Measurements from ENCODE around the gene OR1L1. TPM values are rescaled to one million over a fixed set of nuclear protein-coding genes. Genes with fewer than 3 reads are reported as not detected.

Gene OR1L1
- total RNA-seq, 3 donors from 2014 or later = not detected

DNA sequence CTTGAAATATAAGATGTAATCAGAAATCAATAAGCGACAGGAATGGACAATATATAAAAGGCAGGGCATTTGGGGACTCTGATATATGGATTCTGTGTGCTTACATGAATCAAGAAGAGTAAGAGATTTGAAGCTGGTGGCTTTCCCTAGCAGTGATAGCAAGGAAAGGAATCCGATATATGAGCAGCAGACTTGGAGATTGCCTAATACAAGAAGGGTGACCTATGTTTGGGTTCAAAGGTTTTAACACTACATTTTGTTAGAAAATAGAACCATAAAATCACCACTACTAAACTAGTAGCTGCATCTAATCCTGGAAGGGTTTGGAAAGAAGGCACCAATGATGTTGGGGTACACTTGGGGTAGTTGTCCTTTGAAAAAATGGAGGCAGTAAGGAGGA is 11.0 kb downstream of the OR1L1 start:
- no peak for ATAC-seq
- TF ChIP-seq, protein P1, sequence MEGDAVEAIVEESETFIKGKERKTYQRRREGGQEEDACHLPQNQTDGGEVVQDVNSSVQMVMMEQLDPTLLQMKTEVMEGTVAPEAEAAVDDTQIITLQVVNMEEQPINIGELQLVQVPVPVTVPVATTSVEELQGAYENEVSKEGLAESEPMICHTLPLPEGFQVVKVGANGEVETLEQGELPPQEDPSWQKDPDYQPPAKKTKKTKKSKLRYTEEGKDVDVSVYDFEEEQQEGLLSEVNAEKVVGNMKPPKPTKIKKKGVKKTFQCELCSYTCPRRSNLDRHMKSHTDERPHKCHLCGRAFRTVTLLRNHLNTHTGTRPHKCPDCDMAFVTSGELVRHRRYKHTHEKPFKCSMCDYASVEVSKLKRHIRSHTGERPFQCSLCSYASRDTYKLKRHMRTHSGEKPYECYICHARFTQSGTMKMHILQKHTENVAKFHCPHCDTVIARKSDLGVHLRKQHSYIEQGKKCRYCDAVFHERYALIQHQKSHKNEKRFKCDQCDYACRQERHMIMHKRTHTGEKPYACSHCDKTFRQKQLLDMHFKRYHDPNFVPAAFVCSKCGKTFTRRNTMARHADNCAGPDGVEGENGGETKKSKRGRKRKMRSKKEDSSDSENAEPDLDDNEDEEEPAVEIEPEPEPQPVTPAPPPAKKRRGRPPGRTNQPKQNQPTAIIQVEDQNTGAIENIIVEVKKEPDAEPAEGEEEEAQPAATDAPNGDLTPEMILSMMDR (IDR thresholded peaks at IDR 0.05) = no peak
- H3K9me3 ChIP-seq = peaks cover 15% of the 10 kb centered on the region
- intact Hi-C loops (cut with DNase I, micrococcal nuclease) = no loop called here
- no peak for DNase-seq
- no peaks in the 10 kb centered on the region for H3K36me3 ChIP-seq (ENCODE audit: low read depth)
- no peak overlapping the region for H3K4me3 ChIP-seq
- no peaks in the 10 kb centered on the region for H3K4me1 ChIP-seq (ENCODE audit: low read depth)

DNA sequence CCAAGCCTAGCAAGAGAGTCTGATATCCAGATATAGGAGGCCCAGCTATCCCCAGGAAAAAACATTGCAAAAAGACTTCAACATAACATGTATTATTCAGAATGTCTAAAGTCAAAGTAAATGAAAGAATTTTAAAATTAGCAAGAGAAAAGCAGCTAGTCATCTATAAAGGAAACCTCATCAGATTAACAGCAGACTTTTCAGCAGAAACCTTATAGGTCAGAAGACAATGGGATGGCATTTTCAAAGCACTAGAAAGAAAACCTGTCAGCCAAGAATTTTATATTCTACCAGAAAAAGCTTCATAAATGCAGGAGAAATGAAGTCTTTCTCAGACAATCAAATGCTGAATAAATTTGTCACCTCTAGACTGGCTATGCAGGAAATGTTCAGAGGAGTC is 23.3 kb downstream of the OR1L1 start:
- Histone ChIP-seq H3K4me3 (no peak overlapping the region), H3K4me1 (ENCODE audit: low read depth) (no peaks in the 10 kb centered on the region), H3K36me3 (ENCODE audit: low read depth) (no peaks in the 10 kb centered on the region), H3K9me3 (peaks cover 11% of the 10 kb centered on the region)
- TF ChIP-seq, protein P1 (IDR thresholded peaks at IDR 0.05) = no peak
- DNase-seq (no peak), ATAC-seq (no peak)
- intact Hi-C loops (cut with DNase I, micrococcal nuclease) = no loop called here

DNA sequence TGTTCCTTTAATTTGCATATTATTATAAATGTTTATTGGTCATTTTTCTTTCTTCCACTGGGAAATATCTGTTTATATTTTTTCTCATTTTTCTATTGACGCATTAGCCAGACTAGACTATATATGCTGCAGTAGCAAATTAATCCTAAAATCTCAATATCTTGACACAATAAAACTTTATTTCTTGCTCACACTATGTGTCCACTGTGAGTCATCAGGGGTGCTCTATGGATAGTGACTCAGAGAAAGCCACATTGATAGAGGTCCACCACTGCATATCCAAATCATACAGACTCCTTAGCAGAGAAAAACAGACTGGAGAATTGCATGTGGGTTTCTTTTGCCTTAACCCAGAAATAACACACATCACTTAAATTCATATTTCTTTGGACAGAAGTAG is 34.2 kb downstream of the OR1L1 start:
- no peak for ATAC-seq
- intact Hi-C loops (cut with DNase I, micrococcal nuclease) = no loop called here

More for the DNA sequence above, 34.2 kb downstream of the OR1L1 start:
- no peak overlapping the region for H3K4me3 ChIP-seq
- H3K9me3 ChIP-seq = no peaks in the 10 kb centered on the region
- TF ChIP-seq, protein P1 (IDR thresholded peaks at IDR 0.05) = no peak
- no peaks in the 10 kb centered on the region for H3K4me1 ChIP-seq (ENCODE audit: low read depth)
- H3K36me3 ChIP-seq (ENCODE audit: low read depth) = no peaks in the 10 kb centered on the region
- DNase-seq = no peak

Other genes with a start within 250 kb of the OR1L1 start
- gene OR1J1, start 183.8 kb upstream of the OR1L1 start, total RNA-seq = not detected
- gene OR1J2, start 150.9 kb upstream of the OR1L1 start, total RNA-seq = not detected
- not detected for gene OR1J4, start 142.6 kb upstream of the OR1L1 start, total RNA-seq
- not detected for gene OR1N1, start 134.4 kb upstream of the OR1L1 start, total RNA-seq
- not detected for gene OR1N2, start 108.6 kb upstream of the OR1L1 start, total RNA-seq
- under 1 TPM in 1 of 3 donors, not detected in 2; 0.19 TPM for gene OR1L8, start 78.3 kb upstream of the OR1L1 start, total RNA-seq
- gene OR1Q1, start 47.0 kb upstream of the OR1L1 start, total RNA-seq = not detected
- gene OR1B1, start 4.1 kb upstream of the OR1L1 start, total RNA-seq = not detected
- not detected for gene OR1L3, start 13.4 kb downstream of the OR1L1 start, total RNA-seq
- not detected for gene OR1L4, start 62.3 kb downstream of the OR1L1 start, total RNA-seq
- gene OR1L6, start 80.6 kb downstream of the OR1L1 start, total RNA-seq = not detected
- gene OR5C1, start 127.2 kb downstream of the OR1L1 start, total RNA-seq = not detected
- not detected for gene OR1K1, start 138.4 kb downstream of the OR1L1 start, total RNA-seq
- gene PDCL, start 166.9 kb downstream of the OR1L1 start, total RNA-seq = 10 to 100 TPM; 15.0 to 18.4 (median 17.4) TPM
- 10 to 100 TPM; 32.0 to 56.3 (median 33.0) TPM for gene RC3H2, start 243.6 kb downstream of the OR1L1 start, total RNA-seq

All from mucosa of descending colon (tissue), 3 donors.